GM12878 (cell line): ENCODE measurements around the gene VAC14. TPM values are rescaled to one million over a fixed set of nuclear protein-coding genes. Genes with fewer than 3 reads are reported as not detected.

ENCODE experiments used
- ATAC-seq: fragments of 200-7000 bp; cut with Tn5 transposase; 3 replicates; pipeline ENCODE4 v1.9.1; 2020; ENCODE audit warnings: mild to moderate bottlenecking, moderate library complexity
- BruUV-seq: library from RNA; stranded (reverse); fragments of 400-500 nt; replicated peaks from 2 replicates; lab custom pipeline; 2021; lab: Mats Ljungman, UMichigan
- CTCF ChIA-PET: fragments of 300-600 bp; sonication (Branson Sonifier 250); formaldehyde crosslinking; extraction: SDS; loops from one replicate; lab custom pipeline; 2021; ENCODE audit warnings: inconsistent platforms; lab: Yijun Ruan, JAX
- POLR2A ChIA-PET: fragments of 350-600 bp; formaldehyde crosslinking; extraction: SDS; loops from one replicate; lab custom pipeline; 2021; ENCODE audit warnings: inconsistent platforms; lab: Charles Lee
- RAD21 ChIA-PET: fragments of 300-600 bp; sonication (Branson Sonifier 250); formaldehyde crosslinking; loops from one replicate; lab custom pipeline; 2023; ENCODE audit warnings: antibody characterized with exemption; ENCODE audit not compliant: unreplicated experiment; lab: Charles Lee
- SMC1A ChIA-PET: fragments of 300-600 bp; sonication (Branson Sonifier 250); formaldehyde crosslinking; loops from one replicate; lab custom pipeline; 2023; ENCODE audit not compliant: unreplicated experiment, uncharacterized antibody; lab: Charles Lee
- DNase-seq: peaks from one replicate; pipeline ENCODE4 v3.0.0-alpha.2; 2011; ENCODE audit warnings: low read depth, low spot score
- FAIRE-seq: peaks from 3 replicates; lab custom pipeline; 2011; peaks lifted over from hg19 to GRCh38; lab: Jason Lieb, UNC
- H2AFZ ChIP-seq: 2 replicates; pipeline ENCODE4 v1.6.0; 2011; ENCODE audit warnings: low read depth, low read length, control low read depth; ENCODE audit not compliant: control insufficient read depth
- H3K27ac ChIP-seq: 2 replicates; pipeline ENCODE4 v1.5.1; 2011; ENCODE audit warnings: control low read depth; ENCODE audit not compliant: control insufficient read depth, insufficient read depth
- H3K27me3 ChIP-seq, 2 experiments: replicated peaks in 1 of 2; 2 replicates each; pipeline versions ENCODE4 v1.6.0 to v1.6.1; 2011; ENCODE audit warnings: low read length in 1 of 2; ENCODE audit not compliant: control insufficient read depth in 2 of 2, insufficient read depth in 2 of 2
- H3K36me3 ChIP-seq, 2 experiments: 2 replicates each; pipeline ENCODE4 v1.5.1; 2011; ENCODE audit warnings: low read length in 1 of 2; ENCODE audit not compliant: control insufficient read depth in 2 of 2, insufficient read depth in 2 of 2
- H3K4me1 ChIP-seq: 2 replicates; pipeline ENCODE4 v1.6.1; 2011; ENCODE audit warnings: mild to moderate bottlenecking, low read length, moderate library complexity, mixed read lengths; ENCODE audit not compliant: control insufficient read depth, insufficient read depth
- H3K4me2 ChIP-seq: 2 replicates; pipeline ENCODE4 v1.6.0; 2011; ENCODE audit warnings: control low read depth; ENCODE audit not compliant: control insufficient read depth, insufficient read depth
- H3K4me3 ChIP-seq: fragments of 200-600 bp; sonication (generic); 2 replicates; pipeline ENCODE4 v1.5.1; 2016
- H3K79me2 ChIP-seq: 2 replicates; pipeline ENCODE4 v1.6.0; 2011; ENCODE audit warnings: low read length; ENCODE audit not compliant: control insufficient read depth, insufficient read depth
- H3K9ac ChIP-seq: 2 replicates; pipeline ENCODE4 v1.8.0; 2011; ENCODE audit warnings: low read length, control low read depth, mixed read lengths; ENCODE audit not compliant: control insufficient read depth, insufficient read depth
- H3K9me3 ChIP-seq: replicated peaks from 3 replicates; pipeline ENCODE4 v1.5.1; 2011; ENCODE audit warnings: mild to moderate bottlenecking, low read length; ENCODE audit not compliant: control insufficient read depth, insufficient read depth
- H4K20me1 ChIP-seq: 2 replicates; pipeline ENCODE4 v1.6.0; 2011; ENCODE audit not compliant: control insufficient read depth, insufficient read depth
- BRCA1 ChIP-seq: IDR thresholded peaks from 2 replicates; pipeline ENCODE4 v1.6.1; 2011; ENCODE audit warnings: low read depth, low read length, improper control_type of control experiment
- CREB1 ChIP-seq: IDR thresholded peaks from 2 replicates; pipeline ENCODE4 v1.6.1; 2012; ENCODE audit warnings: low read depth, mild to moderate bottlenecking, inconsistent platforms
- EP300 ChIP-seq, 2 experiments: fragments of 150-350 bp in 1 of 2; IDR thresholded peaks; 2 replicates each; pipeline ENCODE4 v1.6.1; 2011 to 2012; ENCODE audit warnings: low read depth in 2 of 2, low read length in 2 of 2, borderline replicate concordance in 1 of 2, improper control_type of control experiment in 1 of 2, inconsistent platforms in 1 of 2; ENCODE audit not compliant: control insufficient read depth in 1 of 2
- HDAC2 ChIP-seq: fragments of 200-600 bp; sonication (generic); IDR thresholded peaks from 2 replicates; pipeline ENCODE4 v1.6.1; 2017
- IRF4 ChIP-seq: IDR thresholded peaks from 2 replicates; pipeline ENCODE4 v1.6.1; 2011; ENCODE audit warnings: low read depth, low read length
- RCOR1 ChIP-seq: conservative IDR thresholded peaks from 2 replicates; pipeline ENCODE4 v1.6.1; 2012; ENCODE audit warnings: low read depth, low read length, improper control_type of control experiment
- SMC3 ChIP-seq: IDR thresholded peaks from 2 replicates; pipeline ENCODE4 v1.6.1; 2011; ENCODE audit warnings: low read length, improper control_type of control experiment, borderline replicate concordance
- ZNF207 ChIP-seq: fragments of 450-650 bp; IDR thresholded peaks from 2 replicates; pipeline ENCODE4 v1.6.1; 2014; ENCODE audit warnings: antibody characterized with exemption, mild to moderate bottlenecking, borderline replicate concordance
- ZZZ3 ChIP-seq: IDR thresholded peaks from 2 replicates; pipeline ENCODE4 v1.6.1; 2011; ENCODE audit warnings: low read depth; ENCODE audit not compliant: control insufficient read depth, insufficient read length
- WGBS: methylation state at CpG from one replicate; pipeline ENCODE4 v1.1.6; 2016; ENCODE audit warnings: low lambda C conversion rate; ENCODE audit not compliant: insufficient replicate concordance, insufficient coverage; ENCODE audit errors: missing lambda C conversion rate; 5-methylcytosine and 5-hydroxymethylcytosine counted together
- in situ Hi-C: fragments of 300-500 bp; cut with MboI; formaldehyde crosslinking; loops from 9 replicates; pipeline ENCODE4 v1.14.3; 2018; ENCODE audit warnings: mixed read lengths
- intact Hi-C: fragments of 100-400 bp; cut with micrococcal nuclease; formaldehyde crosslinking; loops from one replicate; pipeline ENCODE4 v1.14.2; 2022; ENCODE audit not compliant: unreplicated experiment
- polyA plus RNA-seq, 11 experiments: library from polyadenylated mRNA; depleted of rRNA in 4 of 11; unstranded in 6 of 11; stranded (reverse) in 5 of 11; fragments of >200 nt; fragmentation: Nextera tagmentation in 4 of 11; fragmentation: Illumina TruSeq in 1 of 11; extraction: Ambion mirVana in 4 of 11; extraction: Trizol in 1 of 11; gene quantifications; 1 replicate in 1 of 11; 2 replicates in 10 of 11; pipeline versions ENCODE4 v1.2.1 to v1.2.3, GENCODE V29; 2011 to 2016; ENCODE audit warnings: inconsistent platforms in 2 of 11, missing spikeins in 2 of 11, low read depth in 1 of 11
- total RNA-seq, 4 experiments: library from RNA; depleted of rRNA in 3 of 4; stranded (reverse); fragments of >200 nt in 3 of 4; fragmentation: Illumina TruSeq in 1 of 4; extraction: Trizol in 1 of 4; gene quantifications; 2 replicates each; pipeline versions ENCODE4 v1.2.1 to v1.2.3, GENCODE V29; 2013 to 2021
- TF ChIP-seq, protein P1 (sequence below): fragments of 450-650 bp; IDR thresholded peaks from 2 replicates; pipeline ENCODE4 v1.6.1; 2016; ENCODE audit warnings: mild to moderate bottlenecking

Gene VAC14
- total and polyA plus RNA-seq, 10 of the 15 experiments (the other 5 are each of a cell fraction or from before 2014, with no cell fraction given): 1.3 to 45.5 (median 25.5) TPM

DNA sequence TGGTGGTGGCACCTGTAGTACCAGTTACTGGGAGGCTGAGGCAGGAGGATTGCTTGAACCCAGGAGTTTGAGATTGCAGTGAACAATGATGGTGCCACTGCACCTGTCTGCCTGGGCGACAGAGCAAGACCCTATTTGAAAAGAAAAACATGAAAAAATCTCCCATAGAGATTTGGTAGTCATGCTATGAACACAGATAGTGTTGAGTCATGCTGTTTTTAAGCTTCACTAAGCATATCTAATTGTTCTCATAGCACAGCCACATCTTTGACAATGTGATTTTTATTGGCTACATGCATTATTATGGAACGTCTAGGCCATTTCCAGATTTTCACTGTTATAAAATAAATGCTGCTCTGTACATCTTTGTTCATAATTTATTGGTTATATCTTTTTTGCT, 148.6 kb downstream of the VAC14 start:
- SMC1A ChIA-PET: interaction anchor here (1.1 to 1.7 kb wide), 4 partner anchors 78 to 327 kb away, joined by 3 to 12 read pairs (median 4); no protein-coding TSS in a partner anchor
- H3K27me3 ChIP-seq: no peaks in the 10 kb centered on the region
- H3K9ac ChIP-seq: no peak overlapping the region
- in situ Hi-C loops (loop anchor here (5.0 kb wide), 1 partner anchor 285 kb away; no protein-coding TSS in a partner anchor), intact Hi-C loops (loop anchor here (2.0 to 10.0 kb wide), 4 partner anchors 75 to 488 kb away; no protein-coding TSS in a partner anchor)
- RAD21 ChIA-PET: interaction anchor here (0.8 to 1.2 kb wide), 6 partner anchors 95 to 321 kb away, joined by 3 to 9 read pairs (median 4); no protein-coding TSS in a partner anchor
- no peak overlapping the region for H2AFZ ChIP-seq
- no peak for DNase-seq
- no peaks in the 10 kb centered on the region for H3K79me2 ChIP-seq
- H3K36me3 ChIP-seq: no peaks in the 10 kb centered on the region
- no peak overlapping the region for H3K4me2 ChIP-seq
- no peak for TF ChIP-seq HDAC2
- FAIRE-seq: no peak
- no peaks in the 10 kb centered on the region for H4K20me1 ChIP-seq
- POLR2A ChIA-PET: interaction anchor here (1.4 kb wide), 1 partner anchor 306 kb away, joined by 3 read pairs; the partner anchor contains the start of gene DDX19A
- H3K9me3 ChIP-seq: no peaks in the 10 kb centered on the region
- BruUV-seq: no TSS peak
- ATAC-seq: peak; percentile 20; the same call in 2 of the 3 replicates
- H3K27ac ChIP-seq: no peak overlapping the region
- 11% methylated on average over 2 of the region's 2 CpGs for WGBS
- no peak overlapping the region for H3K4me3 ChIP-seq
- no peaks in the 10 kb centered on the region for H3K4me1 ChIP-seq
- CTCF ChIA-PET: interaction anchor here (1.0 to 3.3 kb wide), 12 partner anchors 38 to 488 kb away, joined by 3 to 28 read pairs (median 6); partner anchors contain the start of gene DDX19A

DNA sequence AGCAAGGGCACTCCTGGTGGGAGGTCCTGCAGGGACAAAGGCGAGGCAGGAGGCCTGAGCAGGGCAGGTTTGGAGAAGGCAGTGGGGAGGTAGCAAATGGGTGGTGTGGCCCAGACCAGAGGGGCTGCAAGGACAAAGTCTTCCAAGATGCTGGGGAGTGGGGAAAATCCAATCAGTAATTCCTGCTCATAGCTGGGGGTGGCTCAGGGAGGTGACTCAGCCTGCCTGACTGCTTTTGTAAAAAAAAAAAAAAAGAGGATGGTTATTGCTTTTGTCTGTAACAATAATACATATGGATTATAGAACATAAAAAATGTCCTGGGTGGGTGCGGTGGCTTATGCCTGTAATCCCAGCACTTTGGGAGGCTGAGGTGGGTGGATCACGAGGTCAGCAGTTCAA, 149.4 kb downstream of the VAC14 start:
- Histone ChIP-seq H3K79me2 (no peaks in the 10 kb centered on the region), H4K20me1 (no peaks in the 10 kb centered on the region), H3K4me3 (no peak overlapping the region), H3K4me1 (no peaks in the 10 kb centered on the region), H3K4me2 (no peak overlapping the region), H3K9me3 (no peaks in the 10 kb centered on the region), H3K27ac (no peak overlapping the region), H3K9ac (no peak overlapping the region), H3K27me3 (no peaks in the 10 kb centered on the region), H2AFZ (no peak overlapping the region), H3K36me3 (no peaks in the 10 kb centered on the region)
- DNase-seq (no peak), ATAC-seq (no peak), FAIRE-seq (no peak)
- WGBS: 47% methylated on average over 3 of the region's 3 CpGs
- intact Hi-C loops: loop anchor here (5.0 to 10.0 kb wide), 3 partner anchors 74 to 487 kb away; no protein-coding TSS in a partner anchor
- RAD21 ChIA-PET: interaction anchor here (0.6 kb wide), 1 partner anchor 561 kb away, joined by 3 read pairs; no protein-coding TSS in a partner anchor
- no TSS peak for BruUV-seq
- in situ Hi-C loops: loop anchor here (5.0 kb wide), 1 partner anchor 284 kb away; no protein-coding TSS in a partner anchor
- SMC1A ChIA-PET: no interaction called here
- TF ChIP-seq ZNF207: no peak
- no peak for TF ChIP-seq EP300 (IDR thresholded peaks at IDR 0.05; ENCODE audit: borderline replicate concordance in 1 of 2, control insufficient read depth in 1 of 2, low read depth in 2 of 2, low read length in 2 of 2)
- TF ChIP-seq, protein P1, sequence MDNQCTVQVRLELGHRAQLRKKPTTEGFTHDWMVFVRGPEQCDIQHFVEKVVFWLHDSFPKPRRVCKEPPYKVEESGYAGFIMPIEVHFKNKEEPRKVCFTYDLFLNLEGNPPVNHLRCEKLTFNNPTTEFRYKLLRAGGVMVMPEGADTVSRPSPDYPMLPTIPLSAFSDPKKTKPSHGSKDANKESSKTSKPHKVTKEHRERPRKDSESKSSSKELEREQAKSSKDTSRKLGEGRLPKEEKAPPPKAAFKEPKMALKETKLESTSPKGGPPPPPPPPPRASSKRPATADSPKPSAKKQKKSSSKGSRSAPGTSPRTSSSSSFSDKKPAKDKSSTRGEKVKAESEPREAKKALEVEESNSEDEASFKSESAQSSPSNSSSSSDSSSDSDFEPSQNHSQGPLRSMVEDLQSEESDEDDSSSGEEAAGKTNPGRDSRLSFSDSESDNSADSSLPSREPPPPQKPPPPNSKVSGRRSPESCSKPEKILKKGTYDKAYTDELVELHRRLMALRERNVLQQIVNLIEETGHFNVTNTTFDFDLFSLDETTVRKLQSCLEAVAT: no peak
- no peak for TF ChIP-seq RCOR1
- TF ChIP-seq ZZZ3: no peak
- TF ChIP-seq IRF4: no peak
- TF ChIP-seq CREB1: no peak
- TF ChIP-seq SMC3: no peak
- no peak for TF ChIP-seq BRCA1
- CTCF ChIA-PET: interaction anchor here (0.7 to 2.9 kb wide), 5 partner anchors 116 to 487 kb away, joined by 3 to 15 read pairs (median 9); no protein-coding TSS in a partner anchor
- POLR2A ChIA-PET: interaction anchor here (1.5 kb wide), 1 partner anchor 143 kb away, joined by 3 read pairs; no protein-coding TSS in a partner anchor
